SK-N-SH (cell line): ENCODE measurements around the gene MYO16. TPM values are rescaled to one million over a fixed set of nuclear protein-coding genes. Genes with fewer than 3 reads are reported as not detected.
A peak's percentile ranks its signal among the peaks of the same experiment; 100 is the strongest.

Source experiments
- CTCF ChIA-PET: fragments of 300-600, 350-600 bp; formaldehyde crosslinking; extraction: SDS; loops from one replicate; lab custom pipeline; 2021; lab: Yijun Ruan, JAX
- POLR2A ChIA-PET: fragments of 350-600 bp; sonication (Branson Sonifier 250); formaldehyde crosslinking; extraction: SDS; loops from one replicate; lab custom pipeline; 2020; ENCODE audit warnings: antibody characterized with exemption, inconsistent platforms; lab: Yijun Ruan, JAX
- DNase-seq: peaks from one replicate; pipeline ENCODE4 v3.0.0; 2012
- H2AFZ ChIP-seq: fragments of 200-600 bp; sonication (generic); 2 replicates; pipeline ENCODE4 v1.8.1; 2016; ENCODE audit warnings: antibody characterized with exemption, mild to moderate bottlenecking, low read depth
- H3F3A ChIP-seq: fragments of 200-600 bp; sonication (generic); replicated peaks from 2 replicates; pipeline ENCODE3; 2016; ENCODE audit warnings: antibody characterized with exemption, mild to moderate bottlenecking; ENCODE audit not compliant: insufficient read depth
- H3K27ac ChIP-seq, 2 experiments: fragments of 200-500 bp in 1 of 2; fragments of 200-600 bp in 1 of 2; sonication (Bioruptor generic) in 1 of 2; sonication (generic), shearing (Covaris generic) in 1 of 2; 2 replicates each; pipeline versions ENCODE4 v1.5.1 to v1.6.1; 2014 to 2016; ENCODE audit warnings: low read depth in 2 of 2, inconsistent platforms in 1 of 2, low read length in 1 of 2, mild to moderate bottlenecking in 1 of 2, mixed read lengths in 1 of 2
- H3K27me3 ChIP-seq: fragments of 200-600 bp; sonication (generic), shearing (Covaris generic); 2 replicates; pipeline ENCODE4 v1.6.1; 2016; ENCODE audit warnings: mixed run types; ENCODE audit not compliant: insufficient read depth
- H3K36me3 ChIP-seq, 2 experiments: fragments of 200-500 bp in 1 of 2; fragments of 200-600 bp in 1 of 2; sonication (Bioruptor generic) in 1 of 2; sonication (generic) in 1 of 2; replicated peaks in 1 of 2; 2 replicates each; pipeline versions ENCODE3 to v1.5.1; 2014 to 2016; ENCODE audit warnings: low read length in 1 of 2, mild to moderate bottlenecking in 1 of 2; ENCODE audit not compliant: insufficient read depth in 2 of 2, control insufficient read depth in 1 of 2
- H3K4me1 ChIP-seq, 2 experiments: fragments of 200-500 bp in 1 of 2; fragments of 200-600 bp in 1 of 2; sonication (Bioruptor generic) in 1 of 2; sonication (generic), shearing (Covaris generic) in 1 of 2; 2 replicates each; pipeline versions ENCODE4 v1.5.1 to v1.6.1; 2014 to 2016; ENCODE audit warnings: low read depth in 1 of 2, low read length in 1 of 2, mixed run types in 1 of 2; ENCODE audit not compliant: insufficient read depth in 2 of 2, control insufficient read depth in 1 of 2
- H3K4me2 ChIP-seq: fragments of 200-600 bp; sonication (generic), shearing (Covaris generic); 2 replicates; pipeline ENCODE4 v1.6.1; 2017; ENCODE audit warnings: mixed run types
- H3K4me3 ChIP-seq, 2 experiments: fragments of 200-500 bp in 1 of 2; fragments of 200-600 bp in 1 of 2; sonication (Bioruptor generic) in 1 of 2; sonication (generic), shearing (Covaris generic) in 1 of 2; 2 replicates each; pipeline versions ENCODE4 v1.5.1 to v1.8.1; 2014 to 2016; ENCODE audit warnings: low read depth in 2 of 2, inconsistent platforms in 1 of 2, low read length in 1 of 2, mild to moderate bottlenecking in 1 of 2, mixed read lengths in 1 of 2, moderate library complexity in 1 of 2
- H3K79me2 ChIP-seq: fragments of 200-600 bp; sonication (generic); 2 replicates; pipeline ENCODE4 v1.8.1; 2017; ENCODE audit warnings: mild to moderate bottlenecking; ENCODE audit not compliant: insufficient read depth
- H3K9ac ChIP-seq: fragments of 200-600 bp; sonication (generic); 2 replicates; pipeline ENCODE4 v1.6.1; 2017; ENCODE audit warnings: mixed run types
- H3K9me2 ChIP-seq: fragments of 200-600 bp; sonication (generic); 2 replicates; pipeline ENCODE4 v1.6.1; 2017; ENCODE audit warnings: mixed run types
- H3K9me3 ChIP-seq: fragments of 200-600 bp; sonication (generic); 2 replicates; pipeline ENCODE4 v1.6.1; 2017; ENCODE audit warnings: mixed run types, mild to moderate bottlenecking, moderate library complexity
- H4K20me1 ChIP-seq: fragments of 200-600 bp; sonication (generic); 2 replicates; pipeline ENCODE4 v1.6.1; 2017; ENCODE audit warnings: mild to moderate bottlenecking, mixed run types; ENCODE audit not compliant: insufficient read depth
- CHD2 ChIP-seq: fragments of 150-350 bp; IDR thresholded peaks from 2 replicates; pipeline ENCODE4 v1.6.1; 2018; ENCODE audit warnings: low read length; ENCODE audit not compliant: partially characterized antibody
- FOSL2 ChIP-seq: IDR thresholded peaks from 2 replicates; pipeline ENCODE4 v1.4.0; 2012; ENCODE audit warnings: low read depth, mild to moderate bottlenecking, moderate library complexity, borderline replicate concordance
- FOXM1 ChIP-seq: IDR thresholded peaks from 2 replicates; pipeline ENCODE4 v1.4.0; 2012; ENCODE audit warnings: low read depth, mild to moderate bottlenecking
- GABPA ChIP-seq: IDR thresholded peaks from 2 replicates; pipeline ENCODE4 v1.4.0; 2012; ENCODE audit warnings: low read depth, mild to moderate bottlenecking
- JUND ChIP-seq: IDR thresholded peaks from 2 replicates; pipeline ENCODE4 v1.4.0; 2012
- MAX ChIP-seq: IDR thresholded peaks from 2 replicates; pipeline ENCODE4 v1.4.0; 2012; ENCODE audit warnings: low read depth
- MEF2A ChIP-seq: IDR thresholded peaks from 2 replicates; pipeline ENCODE4 v1.4.0; 2012; ENCODE audit warnings: low read depth, borderline replicate concordance
- PBX3 ChIP-seq: IDR thresholded peaks from 2 replicates; pipeline ENCODE4; 2012
- POLR2AphosphoS5 ChIP-seq: IDR thresholded peaks from 2 replicates; pipeline ENCODE4 v1.6.1; 2012; ENCODE audit warnings: low read depth, low read length
- RAD21 ChIP-seq: IDR thresholded peaks from 2 replicates; pipeline ENCODE4 v1.6.1; 2012; ENCODE audit warnings: mild to moderate bottlenecking, low read length
- TAF1 ChIP-seq: IDR thresholded peaks from 2 replicates; pipeline ENCODE4 v1.6.1; 2012; ENCODE audit warnings: low read depth, mild to moderate bottlenecking, low read length, moderate library complexity, borderline replicate concordance
- TCF12 ChIP-seq: IDR thresholded peaks from 2 replicates; pipeline ENCODE4 v1.4.0; 2012
- TEAD4 ChIP-seq: IDR thresholded peaks from 2 replicates; pipeline ENCODE4 v1.4.0; 2012; ENCODE audit warnings: mild to moderate bottlenecking, borderline replicate concordance; ENCODE audit not compliant: insufficient read depth
- WGBS: methylation state at CpG from one replicate; pipeline ENCODE4 v1.1.6; 2017; ENCODE audit warnings: low lambda C conversion rate; 5-methylcytosine and 5-hydroxymethylcytosine counted together
- polyA plus RNA-seq, 3 experiments: library from polyadenylated mRNA; depleted of rRNA; stranded (reverse); fragments of >200 nt; gene quantifications; 2 replicates each; pipeline ENCODE4 v1.2.3, GENCODE V29; 2012

MYO16 gene
- polyA plus RNA-seq, 1 of the 3 experiments (the other 2 are of a cell fraction) = 0.07 TPM

DNA sequence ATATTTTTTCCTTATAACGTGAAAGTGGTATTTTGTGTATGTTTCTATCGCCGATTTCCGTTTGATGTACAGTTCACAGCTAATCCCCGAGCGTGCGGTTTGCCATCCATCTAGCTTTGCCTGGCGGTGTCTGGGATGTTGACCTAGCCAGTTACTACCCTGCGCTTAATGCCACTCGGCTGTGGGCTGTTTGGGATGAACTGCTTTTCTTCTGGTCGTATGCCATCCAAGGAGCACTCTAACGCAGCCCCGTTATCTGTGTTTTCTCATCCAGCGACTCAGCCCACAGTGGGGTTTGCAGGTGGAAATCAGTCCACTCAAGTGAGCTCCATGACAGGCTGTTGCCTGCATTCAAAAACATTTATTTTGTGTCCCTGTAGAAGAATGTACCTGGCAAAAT lies 512.3 kb downstream of the MYO16 start:
- TF ChIP-seq FOXM1 (no peak), MAX (no peak), TAF1 (no peak), GABPA (no peak), FOSL2 (no peak), RAD21 (no peak), TEAD4 (no peak), POLR2AphosphoS5 (no peak)
- TF ChIP-seq, all 33 proteins: peak for 0
- H3K9ac ChIP-seq = no peak overlapping the region
- DNase-seq = peak; percentile 72
- H3K27me3 ChIP-seq = no peaks in the 10 kb centered on the region
- CTCF ChIA-PET = interaction anchor here (1.0 to 1.9 kb wide), 6 partner anchors 181 to 648 kb away, joined by 4 to 8 read pairs (median 4); no protein-coding TSS in a partner anchor
- H3K4me1 ChIP-seq = peaks cover 9 to 19% of the 10 kb centered on the region in 2 experiments; a peak in 3 of 4 replicates
- POLR2A ChIA-PET = interaction anchor here (1.0 to 1.7 kb wide), 5 partner anchors 203 to 643 kb away, joined by 3 to 4 read pairs (median 4); no protein-coding TSS in a partner anchor
- WGBS = 75% methylated on average over 14 of the region's 14 CpGs
- H3K9me2 ChIP-seq = no peaks in the 10 kb centered on the region
- no peaks in the 10 kb centered on the region for H3K79me2 ChIP-seq
- peak overlapping the region in 1 of 2 experiments; percentile 86; a peak in 2 of 4 replicates for H3K27ac ChIP-seq
- no peak overlapping the region for H2AFZ ChIP-seq
- H3K9me3 ChIP-seq = no peaks in the 10 kb centered on the region
- peak overlapping the region in 1 of 2 experiments; percentile 45; a peak in 2 of 4 replicates for H3K4me3 ChIP-seq
- no peaks in the 10 kb centered on the region for H4K20me1 ChIP-seq
- H3F3A ChIP-seq = no peaks in the 10 kb centered on the region
- no peaks in the 10 kb centered on the region for H3K36me3 ChIP-seq
- no peak overlapping the region for H3K4me2 ChIP-seq

- Histone ChIP-seq H2AFZ (no peak overlapping the region), H3K4me2 (no peak overlapping the region), H3K27ac (peak overlapping the region; percentile 61 to 78; a peak in 2 of 4 replicates), H3K36me3 (no peaks in the 10 kb centered on the region), H4K20me1 (no peaks in the 10 kb centered on the region), H3K9me3 (no peaks in the 10 kb centered on the region), H3K9me2 (no peaks in the 10 kb centered on the region), H3K4me1 (peaks cover 28 to 34% of the 10 kb centered on the region in 2 experiments; a peak in 3 of 4 replicates), H3K27me3 (no peaks in the 10 kb centered on the region), H3K4me3 (no peak overlapping the region), H3F3A (peaks cover 3% of the 10 kb centered on the region), H3K79me2 (no peaks in the 10 kb centered on the region), H3K9ac (no peak overlapping the region)
- no peak for DNase-seq
- WGBS = 60% methylated on average over 5 of the region's 5 CpGs
- peak; percentile 42; the same call in 1 of the 2 replicates for TF ChIP-seq FOSL2
- no peak for TF ChIP-seq MEF2A
- peak; percentile 67 for TF ChIP-seq PBX3
- TF ChIP-seq TCF12 = 0 out of 2 replicates have a peak, but pooled peaks have one; percentile 5
- 0 out of 2 replicates have a peak, but pooled peaks have one; percentile 17 for TF ChIP-seq JUND
- TF ChIP-seq CHD2 = no peak
- CTCF ChIA-PET = interaction anchor here (1.0 to 5.3 kb wide), 8 partner anchors 12 to 640 kb away, joined by 4 to 27 read pairs (median 9); no protein-coding TSS in a partner anchor
- POLR2A ChIA-PET = interaction anchor here (0.6 to 1.7 kb wide), 3 partner anchors 272 to 636 kb away, joined by 3 to 4 read pairs (median 3); no protein-coding TSS in a partner anchor
Observed at GRCh38 chr13:109144693-109145437, 515.5 kb downstream of the MYO16 start.
